CD14-positive monocyte (primary cell): ENCODE data around the gene BIRC5. TPM values are rescaled to one million over a fixed set of nuclear protein-coding genes. Genes with fewer than 3 reads are reported as not detected.

Source experiments
- DNase-seq, 3 donors: peaks; one replicate each; pipeline ENCODE4 v3.0.0-alpha.2; 2011 to 2022
- H2AFZ ChIP-seq: 2 replicates; pipeline ENCODE4 v1.6.0; 2012; ENCODE audit warnings: mild to moderate bottlenecking, low read depth, low read length, inconsistent platforms; ENCODE audit not compliant: insufficient read depth, poor library complexity, severe bottlenecking
- H3K27ac ChIP-seq, 2 donors: 1 replicate in 1 of 2; 2 replicates in 1 of 2; pipeline ENCODE4 v1.5.1; 2012 to 2013; ENCODE audit warnings: low read length in 2 of 2, control low read depth in 1 of 2, inconsistent platforms in 1 of 2, low read depth in 1 of 2, mild to moderate bottlenecking in 1 of 2
- H3K27me3 ChIP-seq, 2 donors: one replicate each; pipeline versions ENCODE4 v1.6.0 to v1.6.1; 2011 to 2013; ENCODE audit warnings: low read length in 2 of 2; ENCODE audit not compliant: control insufficient read depth in 2 of 2, insufficient read depth in 2 of 2
- H3K36me3 ChIP-seq, 2 donors: replicated peaks in 1 of 2; 1 replicate in 1 of 2; 2 replicates in 1 of 2; pipeline versions ENCODE4 v1.5.1 to v1.6.1; 2012 to 2013; ENCODE audit warnings: low read length in 2 of 2, control low read depth in 1 of 2, inconsistent platforms in 1 of 2, mild to moderate bottlenecking in 1 of 2; ENCODE audit not compliant: insufficient read depth in 2 of 2, control insufficient read depth in 1 of 2
- H3K4me1 ChIP-seq, 2 donors: 1 replicate in 1 of 2; 2 replicates in 1 of 2; pipeline versions ENCODE4 v1.5.1 to v1.6.1; 2012 to 2013; ENCODE audit warnings: low read length in 2 of 2, control low read depth in 1 of 2, inconsistent platforms in 1 of 2, mild to moderate bottlenecking in 1 of 2, moderate library complexity in 1 of 2; ENCODE audit not compliant: insufficient read depth in 2 of 2, control insufficient read depth in 1 of 2
- H3K4me2 ChIP-seq: replicated peaks from 2 replicates; pipeline ENCODE3; 2012; ENCODE audit warnings: low read length, moderate library complexity, mild to moderate bottlenecking; ENCODE audit not compliant: poor library complexity, severe bottlenecking; ENCODE audit errors: extremely low read depth
- H3K4me3 ChIP-seq, 3 experiments: fragments of 200-600 bp in 1 of 3; sonication (generic) in 1 of 3; replicated peaks in 1 of 3; 1 replicate in 2 of 3; 2 replicates in 1 of 3; pipeline ENCODE4 v1.5.1; 2011 to 2013; ENCODE audit warnings: low read length in 3 of 3, mild to moderate bottlenecking in 3 of 3, control low read depth in 2 of 3, low read depth in 2 of 3, inconsistent platforms in 1 of 3, moderate library complexity in 1 of 3
- H3K79me2 ChIP-seq: 2 replicates; pipeline ENCODE4 v1.6.0; 2012; ENCODE audit warnings: mild to moderate bottlenecking, control low read depth, inconsistent platforms, low read length, moderate library complexity; ENCODE audit not compliant: insufficient read depth
- H3K9ac ChIP-seq: 2 replicates; pipeline ENCODE4 v1.6.0; 2017; ENCODE audit warnings: low read length, mild to moderate bottlenecking; ENCODE audit not compliant: insufficient read depth, poor library complexity, severe bottlenecking
- H3K9me3 ChIP-seq, 2 donors: replicated peaks in 1 of 2; 1 replicate in 1 of 2; 2 replicates in 1 of 2; pipeline versions ENCODE4 v1.5.1 to v1.6.1; 2012 to 2013; ENCODE audit warnings: low read length in 2 of 2, control low read depth in 1 of 2; ENCODE audit not compliant: control insufficient read depth in 1 of 2, insufficient read depth in 1 of 2
- H4K20me1 ChIP-seq: 2 replicates; pipeline ENCODE4 v1.6.0; 2012; ENCODE audit warnings: mild to moderate bottlenecking, low read length, control low read depth, moderate library complexity; ENCODE audit not compliant: insufficient read depth
- H3K27ac Mint-ChIP-seq, 7 donors: one replicate each; pipeline ENCODE4 v1.8.0; 2020; ENCODE audit warnings: mild to moderate bottlenecking in 7 of 7, mixed read lengths in 7 of 7, moderate library complexity in 6 of 7, inconsistent platforms in 2 of 7
- H3K27me3 Mint-ChIP-seq, 3 donors: one replicate each; pipeline ENCODE4 v1.8.0; 2021 to 2022; ENCODE audit warnings: low read depth in 3 of 3, mild to moderate bottlenecking in 3 of 3, mixed read lengths in 3 of 3, moderate library complexity in 3 of 3, inconsistent platforms in 1 of 3
- H3K36me3 Mint-ChIP-seq, 2 donors: one replicate each; pipeline ENCODE4 v1.8.0; 2020; ENCODE audit warnings: mixed read lengths in 2 of 2, inconsistent platforms in 1 of 2, mild to moderate bottlenecking in 1 of 2
- H3K4me1 Mint-ChIP-seq: one replicate; pipeline ENCODE4 v1.8.0; 2020; ENCODE audit warnings: mild to moderate bottlenecking, mixed read lengths
- H3K4me3 Mint-ChIP-seq, 2 donors: one replicate each; pipeline ENCODE4 v1.8.0; 2020; ENCODE audit warnings: mild to moderate bottlenecking in 2 of 2, mixed read lengths in 2 of 2, moderate library complexity in 1 of 2
- H3K9me3 Mint-ChIP-seq, 7 donors: one replicate each; pipeline ENCODE4 v1.8.0; 2020 to 2022; ENCODE audit warnings: mixed read lengths in 7 of 7, mild to moderate bottlenecking in 6 of 7, moderate library complexity in 6 of 7, inconsistent platforms in 2 of 7
- whole genome bisulfite sequencing: methylation state at CpG from one replicate; pipeline ENCODE4 v1.1.5; 2013; ENCODE audit warnings: missing lambda C conversion rate; ENCODE audit not compliant: insufficient coverage; 5-methylcytosine and 5-hydroxymethylcytosine counted together
- intact Hi-C, 2 donors: fragments of 100-400 bp; cut with micrococcal nuclease; formaldehyde crosslinking; loops; one replicate each; pipeline versions ENCODE4 v1.15.0 to v1.15.1; 2023
- polyA plus RNA-seq, 3 donors: library from polyadenylated mRNA; depleted of rRNA in 1 of 3; unstranded in 2 of 3; stranded (reverse) in 1 of 3; fragments of 300-500 nt in 2 of 3; fragments of >200 nt in 1 of 3; fragmentation: Illumina TruSeq in 2 of 3; gene quantifications; 1 replicate in 2 of 3; 2 replicates in 1 of 3; pipeline ENCODE4 v1.2.3, GENCODE V29; 2012 to 2021
- TF ChIP-seq, protein P1 (sequence below): fragments of 200-600 bp; IDR thresholded peaks from one replicate; pipeline ENCODE4 v1.8.0; 2022; ENCODE audit warnings: antibody characterized with exemption, mild to moderate bottlenecking

The BIRC5 gene
- polyA plus RNA-seq, 3 donors, result 0.20 TPM; not detected in 2

DNA sequence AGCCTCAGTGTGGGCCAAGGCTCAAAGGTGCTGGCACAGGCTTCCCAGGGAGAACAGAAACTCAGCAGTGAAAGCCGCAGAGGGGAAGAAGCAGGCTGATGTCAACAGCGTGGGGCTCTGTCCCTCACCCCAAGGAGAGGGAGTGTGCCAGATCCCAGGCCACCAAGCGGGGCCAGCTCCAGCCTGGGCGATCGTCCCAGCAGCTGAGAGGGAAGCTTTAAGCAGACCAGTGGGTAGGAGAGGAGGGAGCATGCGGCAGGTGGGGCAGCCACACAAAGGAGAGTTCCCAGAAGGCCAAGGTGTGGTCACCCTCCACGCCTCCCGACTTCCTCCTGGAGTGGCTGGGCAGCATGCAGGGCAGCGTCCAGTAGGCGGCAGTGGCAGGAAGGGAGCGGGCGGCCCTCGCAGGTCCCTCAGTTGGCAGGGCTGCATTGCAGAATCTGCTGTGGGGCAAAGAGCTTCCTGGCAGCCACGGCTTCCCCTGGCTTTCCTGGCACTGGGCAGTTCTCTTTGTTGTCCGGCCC, 39.6 kb upstream of the BIRC5 start:
- H3K27ac ChIP-seq, result peak overlapping the region; percentile 82 to 86
- Mint-ChIP-seq H3K4me1 (peaks cover 85% of the 10 kb centered on the region), H3K9me3 (peaks cover 0 to 3% (median 0%) of the 10 kb centered on the region in 7 donors), H3K27ac (peak overlapping the region; percentile 93 to 98 (median 96)), H3K27me3 (no peaks in the 10 kb centered on the region), H3K4me3 (peak overlapping the region; percentile 66 to 85), H3K36me3 (peaks cover 37 to 50% of the 10 kb centered on the region in 2 donors)
- no peak overlapping the region for H2AFZ ChIP-seq
- TF ChIP-seq, protein P1, sequence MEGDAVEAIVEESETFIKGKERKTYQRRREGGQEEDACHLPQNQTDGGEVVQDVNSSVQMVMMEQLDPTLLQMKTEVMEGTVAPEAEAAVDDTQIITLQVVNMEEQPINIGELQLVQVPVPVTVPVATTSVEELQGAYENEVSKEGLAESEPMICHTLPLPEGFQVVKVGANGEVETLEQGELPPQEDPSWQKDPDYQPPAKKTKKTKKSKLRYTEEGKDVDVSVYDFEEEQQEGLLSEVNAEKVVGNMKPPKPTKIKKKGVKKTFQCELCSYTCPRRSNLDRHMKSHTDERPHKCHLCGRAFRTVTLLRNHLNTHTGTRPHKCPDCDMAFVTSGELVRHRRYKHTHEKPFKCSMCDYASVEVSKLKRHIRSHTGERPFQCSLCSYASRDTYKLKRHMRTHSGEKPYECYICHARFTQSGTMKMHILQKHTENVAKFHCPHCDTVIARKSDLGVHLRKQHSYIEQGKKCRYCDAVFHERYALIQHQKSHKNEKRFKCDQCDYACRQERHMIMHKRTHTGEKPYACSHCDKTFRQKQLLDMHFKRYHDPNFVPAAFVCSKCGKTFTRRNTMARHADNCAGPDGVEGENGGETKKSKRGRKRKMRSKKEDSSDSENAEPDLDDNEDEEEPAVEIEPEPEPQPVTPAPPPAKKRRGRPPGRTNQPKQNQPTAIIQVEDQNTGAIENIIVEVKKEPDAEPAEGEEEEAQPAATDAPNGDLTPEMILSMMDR, result peak; percentile 82
- H4K20me1 ChIP-seq, result peaks cover 23% of the 10 kb centered on the region
- H3K36me3 ChIP-seq, result peaks cover 11 to 16% of the 10 kb centered on the region in 2 donors
- DNase-seq, result peak; percentile 64 to 82 (median 81)
- no peaks in the 10 kb centered on the region for H3K9me3 ChIP-seq
- intact Hi-C loops, result loop anchor here (5.0 kb wide), 3 partner anchors 37 to 62 kb away; partner anchors contain the start of gene TMC6 (in 1 of the 2)
- H3K4me2 ChIP-seq, result peak overlapping the region; percentile 76
- H3K9ac ChIP-seq, result peak overlapping the region; percentile 43
- peaks cover 40% of the 10 kb centered on the region for H3K79me2 ChIP-seq
- peak overlapping the region in 1 of 3 experiments; percentile 85 for H3K4me3 ChIP-seq
- H3K27me3 ChIP-seq, result no peaks in the 10 kb centered on the region
- peaks cover 81 to 83% of the 10 kb centered on the region in 2 donors for H3K4me1 ChIP-seq
- 2% methylated on average over 15 of the region's 15 CpGs for WGBS

GRCh38 chr17:78174870-78175642, 39.0 kb upstream of the BIRC5 start:
- Mint-ChIP-seq H3K4me3 (peak overlapping the region; percentile 52 to 85), H3K9me3 (peaks cover 0 to 3% (median 0%) of the 10 kb centered on the region in 7 donors), H3K4me1 (peaks cover 83% of the 10 kb centered on the region), H3K36me3 (peaks cover 40 to 50% of the 10 kb centered on the region in 2 donors), H3K27me3 (no peaks in the 10 kb centered on the region), H3K27ac (peak overlapping the region; percentile 86 to 98 (median 96))
- WGBS, result 88% methylated on average over 25 of the region's 28 CpGs
- no peaks in the 10 kb centered on the region for H3K27me3 ChIP-seq
- intact Hi-C loops, result loop anchor here (5.0 kb wide), 3 partner anchors 38 to 63 kb away; partner anchors contain the start of gene TMC6 (in 1 of the 2)
- peak overlapping the region; percentile 76 for H3K4me2 ChIP-seq
- H3K4me3 ChIP-seq, result peak overlapping the region in 1 of 3 experiments; percentile 85
- no peaks in the 10 kb centered on the region for H3K9me3 ChIP-seq
- TF ChIP-seq, protein P1, result peak; percentile 35
- peaks cover 16% of the 10 kb centered on the region for H4K20me1 ChIP-seq
- no peak for DNase-seq
- H3K9ac ChIP-seq, result peak overlapping the region; percentile 43
- H3K4me1 ChIP-seq, result peaks cover 76 to 83% of the 10 kb centered on the region in 2 donors
- H3K27ac ChIP-seq, result peak overlapping the region; percentile 82 to 86
- H3K36me3 ChIP-seq, result peaks cover 11 to 16% of the 10 kb centered on the region in 2 donors
- H2AFZ ChIP-seq, result no peak overlapping the region
- H3K79me2 ChIP-seq, result peaks cover 33% of the 10 kb centered on the region
